ENCODE data around the gene EGFLAM.

Gene EGFLAM

GRCh38 chr5:38423276-38424147 is 165.2 kb downstream of the EGFLAM start:
- DNase-seq = no peak

- no peak for DNase-seq
These were observed 166.0 kb downstream of the EGFLAM start for GRCh38 chr5:38424148-38425060.

GRCh38 chr5:38426490-38426889 is 168.1 kb downstream of the EGFLAM start:
- DNase-seq = no peak

- DNase-seq = no peak
These were observed 168.9 kb downstream of the EGFLAM start for GRCh38 chr5:38426986-38427950.

GRCh38 chr5:38431242-38431853 is 173.0 kb downstream of the EGFLAM start:
- DNase-seq = no peak

GRCh38 chr5:38433160-38433861 is 175.0 kb downstream of the EGFLAM start:
- no peak for DNase-seq

GRCh38 chr5:38434966-38435705 is 176.8 kb downstream of the EGFLAM start:
- no peak for DNase-seq

- DNase-seq = no peak
These were observed 180.4 kb downstream of the EGFLAM start for GRCh38 chr5:38438757-38439156.

GRCh38 chr5:38441453-38442246 is 183.3 kb downstream of the EGFLAM start:
- peak; percentile 80 for DNase-seq

- no peak for DNase-seq
These were observed 183.9 kb downstream of the EGFLAM start for GRCh38 chr5:38442247-38442573.

GRCh38 chr5:38443390-38443789 is 185.0 kb downstream of the EGFLAM start:
- DNase-seq = no peak

- no peak for DNase-seq
These were observed 187.1 kb downstream of the EGFLAM start for GRCh38 chr5:38445374-38446028.

- DNase-seq = no peak
These were observed 187.7 kb downstream of the EGFLAM start for GRCh38 chr5:38446029-38446522.

GRCh38 chr5:38447056-38447455 is 188.7 kb downstream of the EGFLAM start:
- no peak for DNase-seq

GRCh38 chr5:38447786-38448185 is 189.4 kb downstream of the EGFLAM start:
- DNase-seq = no peak

GRCh38 chr5:38448568-38449350 is 190.4 kb downstream of the EGFLAM start:
- no peak for DNase-seq

GRCh38 chr5:38450627-38451026 is 192.3 kb downstream of the EGFLAM start:
- DNase-seq = no peak

GRCh38 chr5:38451074-38451725 is 192.8 kb downstream of the EGFLAM start:
- DNase-seq = no peak

All from CD4-positive, alpha-beta T cell treated with Interleukin-12 subunit alpha and Interleukin-12 subunit beta, for 1 hour (primary cell).